ENCODE data around the gene CFAP299. TPM values are rescaled to one million over a fixed set of nuclear protein-coding genes. Genes with fewer than 3 reads are reported as not detected.
A peak's percentile ranks its signal among the peaks of the same experiment; 100 is the strongest.

CFAP299 gene
- total RNA-seq, 1 donor from 2014 or later, result 5.1 TPM

DNA sequence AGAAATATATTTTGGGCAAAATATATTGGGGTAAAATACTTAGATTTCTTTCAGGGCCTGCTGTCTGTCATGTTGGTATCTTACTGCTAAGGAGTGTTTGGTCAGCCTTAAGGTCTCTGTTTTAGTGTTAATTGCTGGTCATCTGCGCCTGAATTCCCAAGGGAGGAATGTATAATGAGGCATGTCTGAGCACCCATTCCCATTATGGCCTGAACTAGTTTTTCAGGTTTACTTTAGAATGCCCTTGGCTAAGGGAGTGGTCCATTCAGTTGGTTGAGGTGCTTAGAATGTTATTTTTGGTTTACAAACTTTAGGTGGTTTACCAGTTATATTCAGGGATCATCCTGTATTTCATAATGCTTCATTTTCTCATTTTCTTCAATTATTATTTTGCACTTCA is 125.9 kb downstream of the CFAP299 start:
- ATAC-seq, result peak; percentile 23 to 67
- DNase-seq, result no peak

DNA sequence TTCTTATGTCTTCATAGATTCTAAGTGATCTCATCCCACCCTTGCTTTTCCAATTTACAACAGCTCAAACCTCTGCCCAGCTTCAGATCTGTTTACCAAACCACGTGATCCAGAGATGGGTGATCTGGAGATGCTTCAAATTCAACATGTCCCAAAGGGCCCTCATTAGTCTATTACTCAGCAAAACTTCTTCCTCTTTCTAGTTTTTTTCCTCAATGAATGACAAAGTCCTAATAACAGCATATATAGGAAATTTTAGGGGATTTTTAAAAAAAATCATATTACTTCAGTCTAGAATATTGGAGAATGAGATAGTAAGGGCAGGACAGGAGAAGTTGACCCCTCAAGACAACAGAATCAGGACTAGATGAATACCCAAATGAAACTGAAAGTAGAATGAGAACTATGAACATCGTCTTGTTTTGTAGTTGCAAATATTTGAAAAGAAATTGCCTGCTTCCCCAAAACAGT is 127.1 kb downstream of the CFAP299 start:
- Histone ChIP-seq H3K4me1 (no peaks in the 10 kb centered on the region), H3K4me3 (peak overlapping the region; percentile 32), H3K27me3 (ENCODE audit: low read depth) (no peaks in the 10 kb centered on the region), H3K27ac (no peak overlapping the region), H3K36me3 (no peaks in the 10 kb centered on the region), H3K9me3 (no peaks in the 10 kb centered on the region)
- ATAC-seq (peak in 1 of 2 donors; percentile 50), DNase-seq (no peak)
- TF ChIP-seq CTCF (IDR thresholded peaks at IDR 0.05), result no peak
- intact Hi-C loops (cut with DNase I), result no loop called here

More for the DNA sequence above, 125.9 kb downstream of the CFAP299 start:
- Histone ChIP-seq H3K27ac (no peak overlapping the region), H3K36me3 (no peaks in the 10 kb centered on the region), H3K4me3 (no peak overlapping the region), H3K9me3 (no peaks in the 10 kb centered on the region), H3K4me1 (no peaks in the 10 kb centered on the region), H3K27me3 (ENCODE audit: low read depth) (no peaks in the 10 kb centered on the region)
- intact Hi-C loops (cut with DNase I), result no loop called here
- no peak for TF ChIP-seq CTCF (IDR thresholded peaks at IDR 0.05)

DNA sequence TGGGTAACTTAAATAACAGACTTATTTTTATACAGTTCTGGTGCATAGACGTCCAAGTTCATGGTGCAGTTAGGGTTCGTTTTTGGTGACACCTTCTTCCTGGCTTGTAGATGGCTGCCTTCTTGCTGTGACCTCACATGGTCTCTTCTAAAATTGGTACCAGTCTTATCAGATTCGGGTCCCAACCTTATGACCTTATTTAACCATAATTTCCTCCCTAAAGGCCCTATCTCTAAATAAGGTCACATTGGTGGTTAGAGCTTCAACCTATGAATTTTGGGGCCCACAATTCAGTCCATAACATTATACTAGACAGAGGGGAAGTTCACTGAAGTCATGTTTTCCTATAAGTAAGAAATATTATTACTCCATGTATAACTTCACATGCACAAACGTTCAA is 128.0 kb downstream of the CFAP299 start:
- Histone ChIP-seq H3K4me3 (no peak overlapping the region), H3K27ac (no peak overlapping the region), H3K27me3 (ENCODE audit: low read depth) (no peaks in the 10 kb centered on the region), H3K9me3 (no peaks in the 10 kb centered on the region), H3K36me3 (no peaks in the 10 kb centered on the region), H3K4me1 (no peaks in the 10 kb centered on the region)
- no peak for TF ChIP-seq CTCF (IDR thresholded peaks at IDR 0.05)
- DNase-seq (no peak), ATAC-seq (no peak)
- intact Hi-C loops (cut with DNase I), result no loop called here

DNA sequence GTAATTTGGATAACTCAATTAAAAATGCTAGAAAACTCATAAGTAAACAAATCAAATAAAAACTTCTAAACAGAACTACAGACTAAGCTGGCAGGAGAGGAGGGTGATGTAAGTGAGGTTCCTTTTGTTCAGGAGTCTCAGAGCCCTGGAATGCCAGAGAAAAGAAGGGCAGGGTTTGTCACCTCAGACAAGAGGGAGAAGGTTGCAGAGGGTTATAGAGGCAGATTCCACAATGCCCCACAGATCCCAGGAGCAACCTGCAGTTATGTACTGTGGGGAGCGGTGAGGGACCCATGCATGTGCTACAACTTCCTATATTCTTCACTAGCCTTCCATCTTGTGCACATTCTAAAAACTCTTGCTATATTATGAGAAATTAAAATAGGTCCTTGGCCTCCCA is 129.7 kb downstream of the CFAP299 start:
- intact Hi-C loops (cut with DNase I), result no loop called here
- H3K27ac ChIP-seq, result no peak overlapping the region
- DNase-seq, result no peak
- no peaks in the 10 kb centered on the region for H3K27me3 ChIP-seq (ENCODE audit: low read depth)
- ATAC-seq, result no peak
- TF ChIP-seq CTCF (IDR thresholded peaks at IDR 0.05), result no peak
- no peaks in the 10 kb centered on the region for H3K36me3 ChIP-seq
- no peaks in the 10 kb centered on the region for H3K9me3 ChIP-seq
- no peak overlapping the region for H3K4me3 ChIP-seq
- H3K4me1 ChIP-seq, result no peaks in the 10 kb centered on the region

DNA sequence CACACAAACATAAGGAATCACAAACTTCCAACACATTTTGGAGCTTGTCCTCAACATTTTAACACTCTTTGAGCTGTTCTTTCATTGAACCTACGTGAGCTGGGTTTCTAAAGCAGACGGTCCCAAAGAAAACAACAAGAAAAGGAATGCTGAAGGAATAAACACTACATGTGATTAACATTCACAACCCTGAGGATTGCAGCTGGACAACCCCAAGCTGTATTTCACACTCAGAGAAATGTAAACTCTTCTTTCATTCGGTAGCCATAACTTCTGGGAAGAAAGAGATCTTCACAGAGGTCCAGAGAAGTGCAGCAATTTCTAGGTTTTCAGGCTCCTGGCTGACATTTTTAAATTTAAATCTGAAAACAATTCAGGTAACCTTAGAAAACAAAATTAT is 130.2 kb downstream of the CFAP299 start:
- Histone ChIP-seq H3K4me3 (no peak overlapping the region), H3K9me3 (no peaks in the 10 kb centered on the region), H3K27ac (no peak overlapping the region), H3K36me3 (no peaks in the 10 kb centered on the region), H3K4me1 (no peaks in the 10 kb centered on the region), H3K27me3 (ENCODE audit: low read depth) (no peaks in the 10 kb centered on the region)
- no peak for DNase-seq
- intact Hi-C loops (cut with DNase I), result no loop called here
- ATAC-seq, result no peak
- TF ChIP-seq CTCF (IDR thresholded peaks at IDR 0.05), result no peak

- DNase-seq (no peak), ATAC-seq (no peak)
- no peak overlapping the region for H3K27ac ChIP-seq
- no peaks in the 10 kb centered on the region for H3K27me3 ChIP-seq (ENCODE audit: low read depth)
- no peaks in the 10 kb centered on the region for H3K9me3 ChIP-seq
- intact Hi-C loops (cut with DNase I), result no loop called here
- H3K36me3 ChIP-seq, result no peaks in the 10 kb centered on the region
- no peaks in the 10 kb centered on the region for H3K4me1 ChIP-seq
- no peak overlapping the region for H3K4me3 ChIP-seq
- TF ChIP-seq CTCF (IDR thresholded peaks at IDR 0.05), result no peak
Observed at GRCh38 chr4:80466618-80467017, 131.1 kb downstream of the CFAP299 start.
